GM18861 (cell line): Measurements from ENCODE around the gene ARMC9.
A peak's percentile ranks its signal among the peaks of the same experiment; 100 is the strongest.
"Not testable (repeated sequence)": the region's sequence is repeated elsewhere in the genome, so short reads cannot be mapped to it uniquely, and the experiment has no call there.

ENCODE experiments used
- ATAC-seq: cut with Tn5 transposase; IDR thresholded peaks from one replicate; pipeline ENCODE4 v1.9.1; 2021; ENCODE audit not compliant: unreplicated experiment

ARMC9 gene

DNA sequence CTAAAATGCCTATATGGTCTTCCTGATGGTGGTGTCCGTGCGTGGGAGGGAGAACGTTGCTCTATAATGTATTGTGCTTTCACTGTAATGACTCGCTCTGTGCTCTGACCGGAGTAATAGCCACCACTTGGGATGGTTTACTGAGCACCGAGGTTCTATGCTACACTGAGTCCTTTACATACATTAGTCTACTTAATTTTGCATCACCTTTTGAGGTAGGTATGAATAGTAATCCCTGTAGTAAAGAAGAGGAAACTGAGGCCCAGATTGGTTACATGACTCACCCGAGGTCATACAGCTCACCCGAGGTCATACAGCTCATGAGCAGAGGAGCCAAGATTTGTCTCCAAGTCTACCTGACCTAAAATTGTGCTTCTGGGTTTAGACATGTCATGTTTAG is 79.5 kb downstream of the ARMC9 start:
- no peak for ATAC-seq

DNA sequence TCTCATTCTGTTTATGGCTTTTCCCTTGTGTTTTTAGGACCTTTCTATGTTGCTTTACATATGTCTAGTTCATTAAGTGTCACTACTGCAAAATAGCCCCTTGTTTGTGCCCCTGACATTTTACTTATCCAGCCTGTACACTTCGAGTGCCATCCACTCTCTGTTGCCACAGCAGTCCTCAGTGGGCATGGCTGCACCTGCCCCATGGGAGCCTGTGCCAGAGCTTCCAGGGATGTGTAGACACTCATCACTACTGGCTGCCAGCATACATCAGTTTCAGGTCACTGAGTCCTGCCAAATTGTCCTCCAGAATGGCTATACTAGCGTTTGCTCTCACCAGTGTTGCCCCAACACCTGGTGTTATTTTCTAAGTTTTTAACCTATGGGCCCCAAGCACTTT is 80.4 kb downstream of the ARMC9 start:
- ATAC-seq: no peak

DNA sequence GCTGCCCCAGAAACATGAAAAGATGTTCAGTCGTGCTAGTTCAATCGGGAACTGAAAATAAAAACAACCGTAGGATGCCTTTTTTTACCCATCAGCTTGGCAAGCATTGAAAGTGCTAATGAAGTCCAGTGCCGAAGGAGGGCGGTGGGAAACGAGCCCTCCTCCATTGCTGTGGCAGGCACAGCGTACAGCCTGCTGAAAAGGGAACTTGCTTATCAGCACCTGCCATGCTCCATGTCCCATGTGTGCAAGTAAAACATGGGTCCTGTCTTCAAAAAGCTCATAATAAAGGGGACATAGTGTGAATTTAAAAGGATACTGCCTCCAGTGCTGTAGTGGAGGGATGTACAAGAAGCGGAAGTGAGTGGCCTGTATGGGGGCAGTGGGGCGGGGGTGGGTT is 82.4 kb downstream of the ARMC9 start:
- ATAC-seq: no peak

DNA sequence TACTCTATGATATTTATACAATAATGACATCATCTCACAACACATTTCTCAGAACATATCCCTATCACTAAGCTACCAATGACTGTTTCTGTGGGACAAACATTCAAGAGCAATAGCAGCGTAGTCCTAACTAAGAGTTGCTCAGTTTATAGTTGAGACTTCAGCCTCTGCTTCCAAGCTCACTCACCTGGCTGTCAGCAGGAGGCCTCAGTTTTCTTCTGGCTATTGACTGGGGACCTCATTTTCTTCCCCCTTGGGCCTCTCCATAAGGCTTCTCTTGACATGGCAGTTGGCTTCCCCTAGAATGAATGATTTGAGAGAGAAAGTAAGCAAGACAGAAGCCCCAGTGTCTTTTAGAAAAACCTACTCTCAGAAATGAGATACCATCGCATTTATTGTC is 85.9 kb downstream of the ARMC9 start:
- ATAC-seq: no peak

DNA sequence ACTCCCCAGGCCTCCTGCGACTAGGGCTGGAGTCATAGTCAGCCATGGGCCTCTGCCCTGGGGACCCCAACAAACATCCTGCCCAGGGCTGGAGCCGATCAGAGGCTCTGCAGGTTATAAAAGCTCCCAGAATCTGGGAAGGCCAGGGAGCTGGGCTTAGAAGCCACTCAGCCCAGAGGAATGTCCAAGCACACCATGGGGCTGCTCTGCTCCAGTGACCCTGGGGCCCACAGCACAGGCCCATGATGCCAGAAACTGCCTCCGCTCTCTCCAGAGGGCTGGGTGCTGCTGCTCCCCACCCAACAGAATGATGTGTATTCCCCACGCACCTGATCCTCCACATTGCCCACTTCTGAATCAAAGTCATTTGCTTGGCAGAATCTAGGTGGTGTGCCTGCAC is 88.5 kb downstream of the ARMC9 start:
- ATAC-seq: no peak

DNA sequence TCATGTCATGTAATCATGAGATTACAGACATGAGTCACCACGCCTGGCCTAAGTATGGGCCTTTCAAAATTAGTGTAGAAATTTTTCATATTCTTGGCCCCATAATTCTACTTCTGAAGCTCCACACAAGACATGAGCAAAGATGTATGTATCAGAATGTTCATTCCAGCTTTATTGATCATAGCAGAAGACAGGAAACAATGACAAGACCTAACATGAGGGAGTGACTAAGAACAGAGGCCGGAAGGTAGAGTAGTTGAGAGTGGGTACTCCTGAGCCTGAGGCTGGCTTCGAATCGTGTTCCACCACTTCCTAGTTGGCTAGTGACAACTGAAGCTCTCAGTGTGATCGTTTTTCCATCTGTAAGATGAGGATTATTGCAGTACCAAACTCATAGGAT is 89.3 kb downstream of the ARMC9 start:
- no peak for ATAC-seq

DNA sequence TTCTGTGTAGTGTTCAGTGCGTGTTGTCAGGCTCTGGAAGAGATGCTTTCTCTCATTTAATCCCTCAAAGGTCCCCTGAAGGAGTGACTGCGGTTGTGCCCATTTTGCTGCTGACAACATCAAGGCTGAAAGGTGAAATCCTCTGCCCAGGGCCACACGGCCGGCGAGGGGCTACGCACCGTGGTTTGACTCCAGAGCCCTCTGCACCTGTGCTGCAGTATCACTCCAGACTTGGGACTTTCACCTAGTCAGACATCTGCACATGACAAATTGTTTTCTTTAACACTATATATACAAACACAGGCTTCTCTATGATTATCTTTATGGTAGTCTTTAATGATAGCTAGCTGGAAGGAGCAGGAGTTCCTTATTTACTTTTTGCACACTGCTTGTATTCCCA is 90.2 kb downstream of the ARMC9 start:
- no peak for ATAC-seq

DNA sequence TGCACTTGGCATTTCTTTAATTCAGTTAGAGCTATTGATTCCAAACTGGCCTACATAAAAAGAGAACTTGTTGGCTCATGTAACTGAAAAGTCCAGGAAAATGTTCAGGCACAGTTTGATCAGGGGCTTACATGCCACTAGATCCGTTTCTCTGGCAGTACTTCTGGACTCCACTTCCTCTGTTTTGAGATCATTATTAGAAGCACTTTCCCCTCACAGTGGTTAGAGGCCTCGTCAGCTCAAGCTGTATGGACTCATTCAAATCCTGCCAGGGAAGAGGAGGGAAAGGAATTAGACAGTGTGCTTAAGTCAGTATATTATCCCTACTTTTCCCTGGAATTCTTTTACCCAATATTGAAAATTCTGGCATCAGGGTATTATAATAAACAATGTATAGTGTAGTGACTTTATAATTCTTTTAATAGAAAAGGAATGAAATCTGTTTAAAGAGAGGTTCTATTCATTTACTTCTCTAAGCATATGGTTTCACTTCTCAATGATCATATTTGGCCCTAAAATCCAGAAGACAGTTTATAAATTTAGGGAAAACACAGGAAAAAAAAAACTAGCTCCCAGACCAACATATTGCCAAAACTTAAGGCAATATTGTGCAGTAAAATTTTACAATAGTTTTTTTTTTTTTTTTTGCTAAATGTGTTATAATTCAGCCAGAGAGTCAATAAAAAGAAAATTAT is 92.0 kb downstream of the ARMC9 start:
- no peak for ATAC-seq

DNA sequence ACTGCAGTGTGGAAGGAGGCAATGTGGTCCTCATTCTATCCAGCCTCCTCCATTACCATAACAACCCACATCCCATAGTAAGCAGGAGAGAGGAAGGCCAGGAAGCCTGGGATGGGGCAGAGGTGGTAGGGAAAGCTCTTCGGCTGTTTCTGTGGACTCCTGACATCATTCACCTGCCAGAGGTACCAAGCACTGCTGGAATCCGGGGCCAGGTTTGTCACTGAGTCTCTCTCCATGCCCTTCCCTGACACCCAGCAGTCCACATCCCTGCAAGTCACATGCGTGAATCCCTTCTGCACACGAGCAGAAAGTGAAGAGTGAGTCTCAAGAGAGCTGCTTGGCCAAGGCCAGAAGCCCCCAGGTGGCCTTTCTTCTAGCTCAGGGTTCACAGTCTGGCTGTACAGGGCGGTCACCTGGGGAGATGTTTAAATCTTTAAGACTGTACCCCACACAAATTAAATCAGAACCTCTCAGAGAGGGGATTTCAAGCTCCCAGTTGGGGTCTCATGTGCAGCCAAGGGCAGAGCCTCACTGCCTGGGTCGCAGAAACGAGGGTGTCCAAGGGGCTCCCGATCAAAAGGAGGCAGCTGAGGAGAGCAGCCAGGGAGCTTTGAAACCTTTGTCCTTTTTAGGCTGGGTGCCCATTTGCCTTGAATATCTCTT is 94.2 kb downstream of the ARMC9 start:
- ATAC-seq: no peak

DNA sequence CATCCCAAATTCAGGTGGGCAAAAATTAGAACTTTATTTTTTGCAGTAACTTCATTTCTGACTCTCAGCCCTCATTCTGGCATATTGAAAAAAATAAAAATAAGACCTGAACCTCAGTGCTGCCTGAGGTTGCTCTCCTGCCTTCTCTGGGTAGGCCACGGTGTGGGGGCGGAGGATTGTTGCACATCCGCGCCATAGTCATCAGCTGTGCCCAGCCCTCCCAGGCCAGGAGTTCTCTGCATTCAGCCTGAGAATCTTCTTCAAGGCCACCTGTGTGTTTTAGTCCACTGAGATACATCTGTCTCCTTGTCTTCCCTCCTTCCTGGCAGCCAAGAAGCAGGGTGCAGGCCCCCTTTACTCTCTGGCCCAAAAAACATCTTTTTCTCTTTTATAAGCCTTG is 94.7 kb downstream of the ARMC9 start:
- no peak for ATAC-seq

DNA sequence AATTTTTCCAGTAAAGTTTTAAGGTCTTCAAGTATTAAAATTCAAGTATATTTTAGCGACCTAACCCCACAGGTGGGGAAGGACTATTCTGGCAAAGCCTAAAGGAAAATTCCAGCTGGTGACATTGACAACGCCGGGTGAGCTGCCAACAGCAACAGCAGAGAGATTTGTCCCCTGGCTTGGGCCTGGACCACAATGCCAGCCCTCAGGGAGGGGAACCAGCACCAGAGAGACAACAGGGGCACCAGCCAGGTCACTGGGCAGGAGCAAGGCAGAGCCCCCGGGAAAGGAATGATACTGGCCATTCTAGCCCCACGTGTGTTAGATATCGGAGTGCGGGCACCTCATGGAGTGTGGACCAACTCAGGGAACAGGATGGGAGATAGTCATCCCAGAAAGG is 95.7 kb downstream of the ARMC9 start:
- no peak for ATAC-seq

DNA sequence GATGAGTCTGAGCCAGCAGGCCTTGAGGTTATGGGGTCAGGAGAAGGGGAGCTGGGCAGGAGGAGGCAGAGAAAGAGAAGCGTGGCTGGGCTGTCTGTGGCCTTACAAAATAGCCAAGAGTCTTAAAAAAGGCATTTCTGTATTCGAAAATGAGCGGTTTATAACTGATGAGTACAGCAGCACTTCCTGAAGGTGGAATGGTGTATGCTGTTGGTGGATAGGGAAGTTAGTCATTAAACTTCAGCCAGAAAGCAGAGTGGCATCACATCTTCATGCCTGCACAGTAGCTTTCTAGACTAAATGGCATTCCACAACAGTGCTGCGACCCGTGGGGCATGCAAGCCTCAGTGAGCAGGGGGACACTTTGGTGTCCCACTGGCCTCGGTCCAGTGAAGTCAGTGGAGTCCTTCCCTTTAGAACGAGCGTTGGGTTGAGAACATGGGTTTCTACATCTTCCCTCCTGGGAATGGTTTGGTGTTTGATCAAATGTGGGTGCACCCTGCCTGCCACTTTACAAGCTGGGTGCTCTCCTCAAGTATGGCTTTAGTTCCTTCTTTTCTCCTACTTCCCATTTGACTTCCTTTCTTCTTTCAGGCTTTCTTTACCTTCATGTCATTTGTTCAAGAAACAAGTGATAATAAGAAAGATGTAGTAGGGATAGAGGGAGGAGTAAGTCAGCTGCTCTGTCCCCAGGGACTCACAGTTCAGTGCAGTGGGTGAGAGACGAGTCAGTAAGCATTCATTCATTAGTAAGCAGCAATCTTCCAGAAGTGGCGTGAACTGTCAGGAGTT is 96.3 kb downstream of the ARMC9 start:
- no peak for ATAC-seq

DNA sequence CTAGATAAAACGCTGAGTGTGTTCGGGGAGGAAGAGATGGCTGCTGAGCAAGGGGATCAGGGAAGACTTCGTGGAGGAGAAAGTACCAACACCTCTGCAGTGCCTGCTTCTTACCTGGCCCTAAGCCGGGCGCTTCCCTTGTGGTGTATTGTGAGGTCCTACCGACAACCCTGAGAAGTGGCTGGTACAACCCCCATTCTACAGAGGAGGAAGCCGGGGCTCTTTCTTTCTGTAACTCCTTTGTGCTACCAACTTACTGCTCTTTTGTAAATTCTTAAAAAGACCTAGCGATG is 96.9 kb downstream of the ARMC9 start:
- ATAC-seq: no peak

DNA sequence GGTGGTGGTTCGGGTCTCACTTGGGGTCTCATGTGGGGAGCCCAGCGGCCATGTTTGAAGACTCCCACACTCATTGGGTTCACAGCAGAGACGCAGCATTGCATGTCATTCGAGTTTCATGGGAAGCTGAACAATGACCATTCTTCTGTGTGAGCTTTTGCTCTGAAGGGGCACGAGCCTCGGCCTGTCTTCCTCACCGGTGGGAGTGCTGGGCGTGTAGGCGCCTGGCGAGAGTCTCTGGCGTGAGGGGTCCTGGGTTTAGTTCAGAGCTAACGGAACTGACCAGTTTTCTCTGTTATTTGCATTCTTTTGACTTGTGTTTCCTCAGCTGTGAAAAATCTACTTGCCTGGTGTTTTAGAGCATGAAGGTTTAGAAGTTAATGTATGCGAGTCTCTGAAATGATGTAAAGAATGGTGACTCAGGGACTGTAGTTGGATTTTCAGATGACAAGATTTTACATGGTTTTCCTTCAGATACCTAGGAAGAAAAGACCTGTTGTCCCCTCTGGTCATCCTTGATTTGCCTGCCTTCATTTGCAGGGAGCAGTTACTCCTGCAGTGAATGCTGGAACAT is 98.1 kb downstream of the ARMC9 start:
- ATAC-seq: no peak

DNA sequence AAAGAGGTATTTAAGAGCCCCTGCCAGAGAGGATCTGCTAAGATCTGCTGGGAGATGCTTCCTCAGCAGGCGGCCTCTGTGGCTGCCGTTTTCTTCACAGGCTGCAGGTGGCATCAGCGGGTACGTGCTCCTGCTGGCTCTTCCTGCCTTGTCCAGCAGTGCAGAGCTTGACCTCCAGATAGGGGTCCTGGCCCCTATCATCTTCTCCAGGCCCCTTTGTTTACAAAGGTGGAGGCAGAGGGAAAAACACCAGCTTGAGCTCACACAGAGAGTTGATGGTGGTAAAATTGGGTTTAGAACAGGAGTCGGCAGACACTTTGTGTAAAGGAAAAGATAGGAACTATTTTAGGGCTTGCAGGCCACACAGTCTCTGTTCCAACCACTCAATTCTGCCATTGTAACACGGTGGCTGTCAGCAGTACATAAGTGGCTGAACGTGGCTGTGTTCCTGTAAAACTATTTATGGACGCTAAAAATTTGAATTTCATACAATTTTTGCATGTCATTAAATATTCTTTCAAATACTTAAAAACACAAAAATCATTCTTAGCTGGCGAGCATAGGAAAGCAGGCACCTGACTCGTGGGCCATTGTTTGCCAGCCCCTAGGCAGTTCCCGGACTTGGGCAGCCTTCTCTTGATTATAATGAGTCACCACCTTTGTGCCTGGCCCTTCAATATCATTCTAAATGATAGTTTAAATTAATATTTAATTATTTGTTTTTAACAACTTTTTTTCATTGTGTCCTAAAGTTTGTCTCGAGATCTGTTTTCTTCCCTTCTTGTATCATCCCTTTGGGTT is 98.9 kb downstream of the ARMC9 start:
- peak; percentile 48 for ATAC-seq

DNA sequence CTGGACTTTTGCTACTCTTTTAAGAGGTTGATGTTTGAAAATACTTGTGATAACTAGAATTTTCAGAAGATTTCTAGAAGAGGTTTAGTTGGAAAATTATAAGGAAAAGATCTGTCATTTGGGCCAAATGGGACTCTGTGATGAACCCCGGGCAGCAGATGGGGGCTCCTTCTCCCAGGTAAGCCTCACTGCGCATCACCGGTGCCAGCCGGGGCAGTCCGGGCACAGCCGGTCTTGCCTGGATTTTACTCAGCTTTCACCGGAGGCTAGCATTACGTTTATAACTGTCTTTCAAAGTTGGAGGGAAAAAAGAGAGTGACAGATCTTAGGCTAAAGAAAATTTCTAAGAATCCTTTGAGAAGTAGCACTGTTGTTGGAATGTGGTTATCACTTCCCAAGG is 99.7 kb downstream of the ARMC9 start:
- ATAC-seq: no peak

DNA sequence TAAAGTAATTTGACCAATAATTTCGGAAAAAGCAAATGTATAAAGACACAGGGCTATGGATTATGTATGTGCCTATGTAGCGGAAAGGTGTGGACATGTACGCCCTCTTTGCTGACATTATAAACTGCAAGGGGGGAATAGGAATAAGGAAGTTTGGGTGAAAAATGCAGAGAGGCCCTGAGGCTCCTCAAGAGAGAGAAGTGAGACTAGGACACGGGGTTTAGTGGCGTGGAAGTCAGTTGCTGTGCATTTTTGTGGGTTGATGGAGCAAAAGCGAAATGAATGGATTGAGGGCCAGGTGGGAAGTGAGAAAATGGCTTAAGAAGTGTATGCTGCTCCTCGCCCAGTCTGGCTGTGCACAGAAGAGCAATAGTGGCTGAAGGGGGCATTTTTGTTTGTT is 100.8 kb downstream of the ARMC9 start:
- no peak for ATAC-seq

DNA sequence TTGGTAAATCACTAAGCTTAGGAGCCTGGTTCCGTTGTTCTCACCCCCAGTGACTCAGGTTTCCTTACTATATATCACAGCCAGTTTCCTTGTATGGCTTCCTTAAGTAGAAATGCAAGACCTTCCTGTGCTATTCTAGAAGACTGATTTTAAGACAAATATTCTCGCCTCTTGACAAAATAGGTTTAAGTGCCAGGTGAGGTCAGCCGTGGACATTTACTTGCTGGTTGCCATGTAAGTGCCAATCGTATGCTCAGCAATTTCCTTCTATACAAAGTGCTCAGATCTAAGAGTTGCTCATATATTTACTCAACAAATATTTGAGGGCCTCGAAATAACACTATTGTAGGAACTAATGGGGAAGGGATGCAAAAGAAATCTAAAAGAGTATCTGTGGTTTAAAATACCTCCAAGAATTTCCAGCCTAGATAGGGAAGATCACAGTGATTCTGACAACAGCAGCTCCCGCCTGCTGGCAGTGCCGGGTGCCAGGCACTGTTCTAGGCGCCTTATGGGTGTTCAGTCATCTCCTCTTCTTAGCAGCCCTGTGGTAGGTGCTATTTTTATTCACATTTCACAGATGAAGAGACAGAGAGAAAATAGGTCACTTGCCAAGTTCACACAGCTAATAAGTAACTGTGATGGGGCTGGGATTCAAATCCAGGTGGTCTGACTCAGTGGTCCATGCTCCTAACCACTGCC is 101.7 kb downstream of the ARMC9 start:
- peak; percentile 41 for ATAC-seq

DNA sequence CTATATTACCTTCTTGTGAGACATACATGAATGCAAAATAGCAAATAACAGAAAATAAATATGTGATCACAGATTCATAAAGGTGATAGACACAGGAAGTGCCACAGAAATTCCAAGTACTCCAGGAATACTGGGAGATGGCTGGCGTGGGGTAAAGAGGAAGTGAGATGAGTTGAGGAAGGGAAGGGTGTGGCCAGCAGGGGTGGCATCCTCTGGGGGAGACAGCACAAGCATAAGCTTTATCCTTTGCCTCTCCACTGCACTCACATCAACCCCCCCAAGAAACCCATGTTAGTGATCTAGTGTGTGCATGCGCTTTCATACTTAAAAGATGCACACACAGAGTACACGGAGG is 102.3 kb downstream of the ARMC9 start:
- peak; percentile 24 for ATAC-seq

DNA sequence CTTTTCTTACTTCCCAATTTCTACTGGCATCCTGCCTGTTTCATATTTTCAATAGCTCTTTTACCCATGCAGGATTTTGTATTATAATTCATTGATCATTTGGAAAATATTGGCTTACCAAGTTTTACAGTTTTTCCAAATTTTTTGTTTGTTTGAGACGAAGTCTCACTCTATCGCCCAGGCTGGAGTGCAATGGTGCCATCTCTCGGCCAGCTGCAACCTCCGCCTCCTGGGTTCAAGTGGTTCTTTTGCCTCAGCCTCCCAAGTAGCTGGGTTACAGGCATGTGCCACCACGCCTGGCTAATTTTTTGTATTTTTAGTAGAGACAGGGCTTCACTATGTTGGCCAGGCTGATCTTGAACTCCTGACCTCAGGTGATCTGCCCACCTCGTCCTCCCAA is 105.8 kb downstream of the ARMC9 start:
- ATAC-seq: not testable (repeated sequence)

DNA sequence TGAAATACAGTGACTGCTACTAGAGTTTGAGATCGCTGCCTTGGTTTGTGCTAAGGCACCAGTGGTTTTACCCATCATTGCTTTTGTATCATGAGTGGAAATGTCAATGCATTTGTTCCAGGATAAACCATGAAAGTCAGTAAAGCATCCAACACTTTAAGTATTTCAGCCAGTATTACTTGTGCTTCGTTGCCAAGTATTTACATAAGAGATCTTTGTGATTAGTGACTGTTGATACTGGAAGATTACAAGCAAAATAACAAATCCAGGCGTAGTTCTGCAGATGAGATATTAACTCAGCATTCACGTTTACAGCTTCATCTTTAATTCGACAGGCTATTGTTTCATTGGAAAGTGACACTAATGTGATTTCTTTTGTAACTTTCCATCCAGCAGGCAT is 106.8 kb downstream of the ARMC9 start:
- ATAC-seq: no peak
